IPS-11a (cell line): ENCODE data around the gene SLC39A13.

ENCODE experiments used
- H3K4me3 ChIP-seq: one replicate; pipeline ENCODE4 v1.5.1; 2013; ENCODE audit warnings: low read depth, low read length, control low read depth

Gene SLC39A13

DNA sequence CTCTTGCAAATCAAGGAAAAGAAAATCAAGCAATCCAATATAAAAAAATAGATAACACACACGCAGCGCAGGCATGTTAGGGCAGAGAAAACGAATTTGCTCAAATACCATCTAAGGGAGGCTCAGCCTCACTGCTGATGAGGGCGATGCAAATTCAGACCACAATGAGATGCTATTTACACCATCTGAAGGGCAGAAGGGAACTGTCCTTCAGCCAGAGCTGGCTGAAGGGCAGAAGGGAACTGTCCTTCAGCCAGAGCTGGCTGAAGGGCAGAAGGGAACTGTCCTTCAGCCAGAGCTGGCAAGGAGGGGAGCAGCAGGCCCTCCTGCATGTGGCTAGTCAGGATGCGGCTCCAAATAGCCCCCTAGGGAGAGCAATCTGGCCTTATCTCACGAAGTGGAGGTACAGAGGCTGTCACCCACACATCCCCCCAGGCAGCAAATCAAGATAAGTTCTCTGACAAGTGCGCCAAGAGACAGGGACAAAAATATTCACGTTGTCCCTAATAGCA lies 7.6 kb upstream of the SLC39A13 start:
- H3K4me3 ChIP-seq, result peak overlapping the region; percentile 30

DNA sequence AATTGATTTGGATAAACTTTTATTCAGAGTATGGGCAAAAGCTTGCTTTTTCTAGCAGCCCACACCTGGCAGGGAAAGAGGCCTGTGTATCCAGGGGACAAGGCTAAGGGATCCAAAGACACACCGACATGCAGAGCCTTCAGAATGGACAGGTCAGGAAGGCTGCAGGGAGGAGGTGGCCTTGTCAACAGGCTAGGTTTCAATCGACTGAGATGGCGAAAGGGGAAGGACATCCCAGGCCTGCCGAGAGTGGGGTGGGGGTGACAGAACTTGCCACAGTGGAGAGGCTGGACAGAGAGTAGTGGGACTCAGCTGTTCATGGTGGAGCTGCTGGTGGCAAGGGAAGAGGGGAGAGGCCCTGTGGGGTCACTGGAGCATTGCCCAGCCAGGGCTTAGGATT lies 5.3 kb upstream of the SLC39A13 start:
- no peak overlapping the region for H3K4me3 ChIP-seq

DNA sequence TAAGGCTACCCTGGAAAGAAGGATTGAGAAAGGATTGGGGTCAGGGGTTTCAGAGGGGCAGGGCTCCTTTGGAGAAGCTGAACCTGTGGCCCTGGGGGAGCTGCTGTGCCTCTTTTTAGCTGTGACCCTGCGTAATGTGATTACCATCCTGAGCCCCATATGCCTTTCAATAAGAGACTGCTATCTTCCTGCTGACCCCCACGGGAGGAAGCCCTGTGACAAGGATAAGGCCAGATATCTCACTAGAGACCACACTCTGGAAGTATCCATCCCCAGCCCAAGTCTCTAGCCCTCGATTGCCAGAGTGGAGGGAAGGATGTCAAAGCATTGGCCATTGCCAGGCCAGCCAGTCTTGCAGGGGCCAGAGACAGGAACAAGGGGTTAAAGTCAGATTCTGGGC lies 4.8 kb upstream of the SLC39A13 start:
- no peak overlapping the region for H3K4me3 ChIP-seq

DNA sequence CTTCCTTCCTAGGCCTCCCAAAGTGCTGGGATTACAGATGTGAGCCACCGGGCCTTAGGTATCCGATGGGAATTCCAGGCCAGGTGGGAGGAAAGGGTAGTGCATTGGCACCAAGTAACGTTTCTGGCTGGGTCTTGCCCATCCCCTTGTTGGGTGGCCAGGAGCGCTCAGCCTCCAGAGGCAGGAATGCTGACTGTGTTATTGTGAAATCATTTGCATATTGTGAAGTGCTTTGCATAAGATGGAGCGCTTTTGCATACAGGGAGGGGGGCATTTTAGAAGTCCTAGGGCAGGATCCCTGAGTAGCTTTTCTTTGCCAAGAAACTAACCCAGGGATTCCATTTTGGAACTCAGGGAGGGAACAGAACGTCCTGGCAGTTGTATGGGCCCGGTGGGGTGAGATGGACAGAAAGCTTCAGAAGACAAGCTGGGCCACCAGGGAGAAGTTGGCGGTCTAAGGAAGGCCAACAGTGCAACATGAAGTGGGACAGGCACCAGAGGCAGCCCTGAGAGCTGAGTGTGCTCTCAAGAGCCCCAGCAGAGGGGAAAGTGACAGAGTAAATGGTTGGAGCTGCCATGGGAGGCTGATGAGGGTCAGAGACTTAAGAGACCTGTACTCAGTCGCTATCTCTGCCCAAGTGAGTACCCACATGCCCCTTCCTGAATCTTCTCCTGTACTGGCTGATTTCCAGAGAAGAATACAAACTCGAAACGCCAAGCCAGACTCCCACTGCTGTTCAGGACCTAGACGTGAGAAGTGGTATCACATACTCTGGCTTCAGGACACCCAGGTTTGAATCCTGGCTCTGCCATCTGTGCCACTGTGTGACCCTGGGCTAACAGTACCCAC lies 1.3 kb upstream of the SLC39A13 start:
- H3K4me3 ChIP-seq, result peak overlapping the region; percentile 70

DNA sequence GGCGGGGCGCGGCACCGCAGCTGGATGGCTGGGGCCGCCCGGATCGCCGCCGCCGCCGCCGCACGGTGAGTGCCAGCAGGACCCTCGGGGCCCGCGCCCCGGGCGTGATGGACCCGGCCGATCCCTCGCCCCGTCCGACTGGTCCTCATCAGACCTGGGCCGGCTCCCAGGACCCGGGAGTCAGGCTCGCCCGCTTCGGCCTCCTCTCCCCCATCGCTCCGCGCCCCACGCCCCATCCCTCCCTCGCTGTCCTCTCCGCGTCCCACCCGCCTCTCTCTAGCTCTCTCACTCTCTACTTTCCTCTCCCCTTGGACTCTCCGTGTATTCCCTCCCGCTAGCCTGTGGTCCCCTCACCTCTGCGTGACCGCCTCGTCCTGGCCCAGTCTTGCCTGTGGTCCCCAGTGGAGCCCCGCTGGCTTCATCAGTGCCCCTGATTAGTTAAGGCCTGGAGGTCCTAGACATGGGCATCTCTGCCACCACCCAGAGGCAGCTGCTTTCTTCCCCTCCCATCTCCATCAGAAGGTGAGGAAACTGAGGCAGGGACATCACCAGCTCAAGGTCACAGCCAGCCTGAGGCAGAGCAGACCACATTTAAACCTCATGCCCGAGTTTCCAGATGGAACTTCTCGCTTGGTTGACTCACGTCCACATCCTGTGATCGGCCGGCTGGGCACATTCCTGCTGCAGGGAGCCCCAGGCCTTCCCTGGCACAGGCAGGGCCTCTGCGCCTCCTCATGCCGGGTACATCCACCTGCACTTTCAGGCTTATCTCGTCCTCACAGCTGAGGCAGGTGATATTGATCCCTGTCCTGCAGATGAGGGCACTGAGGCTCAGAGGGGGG lies 429 bp downstream of the SLC39A13 start:
- peak overlapping the region; percentile 74 for H3K4me3 ChIP-seq

DNA sequence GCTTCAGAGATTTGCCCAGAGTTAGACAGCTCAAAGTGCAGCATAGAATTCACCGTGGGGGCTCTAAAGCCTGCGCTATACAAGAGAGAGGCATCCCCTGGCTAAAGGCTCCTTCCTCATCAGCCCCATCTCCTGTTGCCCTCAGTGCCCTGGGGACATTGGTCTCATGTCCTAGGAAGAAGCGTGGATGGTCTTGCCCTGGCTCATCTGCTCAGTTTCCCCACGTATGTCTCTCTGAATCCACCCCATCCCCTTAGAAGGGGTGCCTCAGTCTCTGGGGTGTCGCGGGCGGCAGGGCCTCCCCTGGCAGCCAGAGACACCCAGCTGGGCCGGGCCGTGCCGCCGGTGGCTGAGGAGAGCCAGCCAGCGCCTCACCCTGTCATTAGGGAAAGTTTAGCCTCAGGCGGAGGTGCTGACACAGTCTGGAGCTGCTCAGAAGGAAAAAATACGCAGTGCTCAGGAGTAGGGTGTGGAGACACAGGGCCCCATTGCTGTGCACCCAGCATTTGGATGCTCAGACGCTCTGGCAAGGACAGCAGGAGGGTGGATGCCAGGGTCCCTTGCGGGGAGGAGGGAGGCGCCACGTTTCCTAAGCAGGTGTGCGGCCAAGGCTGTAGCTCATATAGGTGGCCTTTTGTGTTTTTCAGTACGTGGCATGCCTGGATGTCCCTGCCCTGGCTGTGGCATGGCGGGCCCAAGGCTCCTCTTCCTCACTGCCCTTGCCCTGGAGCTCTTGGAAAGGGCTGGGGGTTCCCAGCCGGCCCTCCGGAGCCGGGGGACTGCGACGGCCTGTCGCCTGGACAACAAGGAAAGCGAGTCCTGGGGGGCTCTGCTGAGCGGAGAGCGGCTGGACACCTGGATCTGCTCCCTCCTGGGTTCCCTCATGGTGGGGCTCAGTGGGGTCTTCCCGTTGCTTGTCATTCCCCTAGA lies 1.3 kb downstream of the SLC39A13 start:
- H3K4me3 ChIP-seq, result peak overlapping the region; percentile 74

DNA sequence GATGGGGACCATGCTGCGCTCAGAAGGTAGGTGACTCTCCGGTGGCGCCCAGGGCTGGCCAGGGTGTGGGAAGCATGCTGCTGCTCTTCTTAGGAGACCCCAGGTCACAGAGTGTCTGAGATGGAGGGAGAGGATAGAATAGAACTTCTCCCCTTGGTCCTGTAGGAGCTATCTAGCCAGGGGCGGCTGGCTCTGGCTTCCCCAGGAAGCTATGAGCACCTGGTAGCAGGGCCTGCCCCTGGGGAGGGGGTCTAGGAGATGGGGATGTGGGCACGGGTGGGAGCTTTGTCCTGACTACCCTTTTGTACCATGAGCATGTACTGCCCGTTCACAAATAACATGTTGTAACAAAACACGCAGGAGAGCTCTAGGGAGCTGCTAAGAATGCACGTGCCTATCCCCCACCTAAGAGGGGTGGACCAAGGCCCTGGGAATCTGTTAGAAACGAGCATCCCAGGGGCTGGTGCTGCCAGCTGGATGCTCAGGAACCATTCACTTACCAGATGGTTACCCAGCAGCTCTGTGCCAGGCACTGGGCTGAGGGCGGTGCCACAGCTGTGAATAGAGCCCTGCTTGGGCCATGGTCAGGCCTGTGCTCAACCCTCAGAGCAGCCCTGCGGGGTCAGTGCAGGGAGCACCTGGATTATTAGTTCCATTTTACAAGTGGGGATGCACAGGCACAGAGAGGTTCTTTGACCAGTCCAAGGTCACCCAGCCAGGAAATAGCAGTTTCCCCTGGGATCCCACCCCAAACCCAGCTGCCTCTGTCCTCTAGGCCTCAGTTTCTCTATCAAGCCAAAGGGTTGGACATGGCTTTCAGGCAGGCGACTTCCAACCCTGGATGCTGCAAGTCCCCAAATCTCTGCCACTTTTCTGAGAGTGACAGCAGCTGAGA lies 2.2 kb downstream of the SLC39A13 start:
- H3K4me3 ChIP-seq, result no peak overlapping the region

DNA sequence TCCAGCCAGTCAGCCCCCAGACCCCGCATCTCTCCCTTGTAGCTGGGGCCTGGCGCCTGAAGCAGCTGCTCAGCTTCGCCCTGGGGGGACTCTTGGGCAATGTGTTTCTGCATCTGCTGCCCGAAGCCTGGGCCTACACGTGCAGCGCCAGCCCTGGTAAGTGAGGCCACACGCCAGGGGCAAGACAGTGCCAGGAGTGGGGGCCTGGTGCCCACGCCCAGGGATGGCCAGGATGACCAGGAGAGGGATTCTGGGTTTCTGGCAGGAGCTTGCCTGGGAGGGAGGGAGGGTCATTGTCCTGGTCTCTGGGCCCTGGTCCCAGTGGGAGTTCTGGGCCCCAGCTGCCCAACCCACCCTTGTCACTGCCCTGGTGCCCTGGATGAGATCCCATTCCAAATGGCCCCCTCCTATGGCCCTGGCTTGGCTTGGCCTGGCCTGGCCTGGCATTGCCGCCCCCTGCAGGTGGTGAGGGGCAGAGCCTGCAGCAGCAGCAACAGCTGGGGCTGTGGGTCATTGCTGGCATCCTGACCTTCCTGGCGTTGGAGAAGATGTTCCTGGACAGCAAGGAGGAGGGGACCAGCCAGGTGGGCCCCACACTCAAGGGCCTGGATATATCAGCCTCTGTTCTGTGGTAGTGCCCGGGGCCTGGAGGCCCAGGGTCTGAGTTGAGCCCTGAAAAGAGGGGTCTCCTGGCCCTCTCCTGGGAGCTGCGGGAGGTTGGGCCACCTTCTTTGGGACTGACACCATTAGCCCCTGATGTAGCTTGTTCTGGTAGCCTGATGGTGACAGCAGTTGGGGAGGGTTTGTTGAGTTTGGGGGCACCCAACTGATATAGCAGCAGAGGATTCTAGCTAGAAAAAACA lies 3.7 kb downstream of the SLC39A13 start:
- H3K4me3 ChIP-seq, result no peak overlapping the region

DNA sequence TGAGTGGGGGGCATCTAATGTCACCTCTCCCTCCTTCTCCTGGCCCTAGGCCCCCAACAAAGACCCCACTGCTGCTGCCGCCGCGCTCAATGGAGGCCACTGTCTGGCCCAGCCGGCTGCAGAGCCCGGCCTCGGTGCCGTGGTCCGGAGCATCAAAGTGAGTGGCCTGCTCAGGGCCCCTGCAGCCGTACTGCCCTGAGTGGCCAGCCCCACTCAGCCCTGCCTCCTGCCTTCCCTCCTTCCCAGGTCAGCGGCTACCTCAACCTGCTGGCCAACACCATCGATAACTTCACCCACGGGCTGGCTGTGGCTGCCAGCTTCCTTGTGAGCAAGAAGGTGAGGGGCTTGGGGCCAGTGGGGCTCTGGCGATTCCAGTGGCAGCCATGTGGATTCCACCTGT lies 5.0 kb downstream of the SLC39A13 start:
- no peak overlapping the region for H3K4me3 ChIP-seq

DNA sequence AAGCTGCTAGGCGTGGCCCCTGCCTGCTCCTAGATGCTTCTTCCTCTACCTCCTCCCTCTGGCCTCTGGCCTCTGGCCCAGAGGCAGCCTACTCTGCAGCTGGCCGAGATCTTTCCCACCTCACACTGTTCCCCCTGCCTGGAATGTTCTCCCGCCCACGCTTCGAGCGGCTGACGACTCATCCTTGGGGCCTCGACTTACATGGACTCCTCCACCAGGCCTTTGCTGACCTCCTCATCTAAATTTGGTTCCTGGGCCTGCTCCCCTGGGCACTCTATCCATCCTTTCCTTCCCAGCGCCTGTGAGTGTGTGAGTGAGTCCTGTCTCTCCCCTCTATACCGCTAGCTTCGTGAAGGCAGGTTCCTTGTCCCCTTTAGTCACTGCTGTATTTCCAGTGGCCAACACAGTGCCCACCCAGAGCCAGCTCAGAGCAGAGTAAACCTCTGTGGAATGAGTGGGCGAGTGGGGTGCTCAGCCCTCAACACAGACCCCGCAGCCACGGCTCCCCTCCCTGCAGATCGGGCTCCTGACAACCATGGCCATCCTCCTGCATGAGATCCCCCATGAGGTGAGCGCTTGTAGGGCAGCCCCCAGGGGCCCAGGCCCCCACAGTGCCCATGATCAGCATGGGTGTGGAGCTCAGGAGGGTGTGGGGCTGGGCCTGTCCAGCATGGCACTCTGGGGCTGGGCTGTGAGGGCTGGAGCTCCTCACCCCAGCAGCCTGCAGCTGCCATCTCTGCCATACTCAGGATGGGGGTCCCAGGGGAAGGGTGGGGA lies 5.7 kb downstream of the SLC39A13 start:
- no peak overlapping the region for H3K4me3 ChIP-seq

DNA sequence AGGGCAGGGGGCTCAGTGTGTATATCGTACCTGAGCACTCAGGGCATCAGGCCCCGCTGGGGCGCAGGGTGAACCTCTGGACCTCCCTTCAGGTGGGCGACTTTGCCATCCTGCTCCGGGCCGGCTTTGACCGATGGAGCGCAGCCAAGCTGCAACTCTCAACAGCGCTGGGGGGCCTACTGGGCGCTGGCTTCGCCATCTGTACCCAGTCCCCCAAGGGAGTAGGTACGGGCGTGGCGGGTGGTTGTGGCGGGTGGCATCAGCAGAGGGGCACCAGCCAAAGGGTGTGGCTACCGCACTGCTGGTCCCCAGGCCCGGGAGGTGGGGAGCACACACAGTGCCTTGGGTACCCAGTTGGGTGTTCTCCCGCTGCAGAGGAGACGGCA lies 6.3 kb downstream of the SLC39A13 start:
- no peak overlapping the region for H3K4me3 ChIP-seq

DNA sequence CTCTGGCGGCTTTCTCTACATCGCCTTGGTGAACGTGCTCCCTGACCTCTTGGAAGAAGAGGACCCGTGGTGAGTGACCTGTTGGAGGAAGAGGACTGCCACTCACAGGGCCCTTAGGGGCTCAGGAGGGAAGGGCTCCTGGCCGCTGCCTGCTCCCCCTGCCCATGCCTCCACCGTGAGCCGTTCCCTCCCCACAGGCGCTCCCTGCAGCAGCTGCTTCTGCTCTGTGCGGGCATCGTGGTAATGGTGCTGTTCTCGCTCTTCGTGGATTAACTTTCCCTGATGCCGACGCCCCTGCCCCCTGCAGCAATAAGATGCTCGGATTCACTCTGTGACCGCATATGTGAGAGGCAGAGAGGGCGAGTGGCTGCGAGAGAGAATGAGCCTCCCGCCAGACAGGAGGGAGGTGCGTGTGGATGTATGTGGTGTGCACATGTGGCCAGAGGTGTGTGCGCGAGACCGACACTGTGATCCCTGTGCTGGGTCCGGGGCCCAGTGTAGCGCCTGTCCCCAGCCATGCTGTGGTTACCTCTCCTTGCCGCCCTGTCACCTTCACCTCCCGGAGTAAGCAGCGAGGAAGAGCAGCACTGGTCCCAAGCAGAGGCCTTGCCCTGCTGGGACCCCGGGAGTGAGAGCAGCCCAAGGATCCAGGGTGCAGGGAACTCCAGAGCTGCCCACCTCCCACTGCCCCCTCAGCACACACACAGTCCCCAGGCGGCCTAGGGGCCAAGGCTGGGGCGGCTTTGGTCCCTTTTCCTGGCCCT lies 6.9 kb downstream of the SLC39A13 start:
- no peak overlapping the region for H3K4me3 ChIP-seq

DNA sequence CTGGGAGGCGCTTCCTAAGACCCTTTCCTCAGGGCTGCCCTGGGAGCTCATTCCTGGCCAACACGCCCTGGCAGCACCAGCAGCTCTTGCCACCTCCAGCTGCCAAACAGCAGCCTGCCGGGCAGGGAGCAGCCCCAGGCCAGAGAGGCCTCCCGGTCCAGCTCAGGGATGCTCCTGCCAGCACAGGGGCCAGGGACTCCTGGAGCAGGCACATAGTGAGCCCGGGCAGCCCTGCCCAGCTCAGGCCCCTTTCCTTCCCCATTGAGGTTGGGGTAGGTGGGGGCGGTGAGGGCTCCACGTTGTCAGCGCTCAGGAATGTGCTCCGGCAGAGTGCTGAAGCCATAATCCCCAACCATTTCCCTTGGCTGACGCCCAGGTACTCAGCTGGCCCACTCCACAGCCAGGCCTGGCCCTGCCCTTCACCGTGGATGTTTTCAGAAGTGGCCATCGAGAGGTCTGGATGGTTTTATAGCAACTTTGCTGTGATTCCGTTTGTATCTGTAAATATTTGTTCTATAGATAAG lies 7.6 kb downstream of the SLC39A13 start:
- H3K4me3 ChIP-seq, result no peak overlapping the region

DNA sequence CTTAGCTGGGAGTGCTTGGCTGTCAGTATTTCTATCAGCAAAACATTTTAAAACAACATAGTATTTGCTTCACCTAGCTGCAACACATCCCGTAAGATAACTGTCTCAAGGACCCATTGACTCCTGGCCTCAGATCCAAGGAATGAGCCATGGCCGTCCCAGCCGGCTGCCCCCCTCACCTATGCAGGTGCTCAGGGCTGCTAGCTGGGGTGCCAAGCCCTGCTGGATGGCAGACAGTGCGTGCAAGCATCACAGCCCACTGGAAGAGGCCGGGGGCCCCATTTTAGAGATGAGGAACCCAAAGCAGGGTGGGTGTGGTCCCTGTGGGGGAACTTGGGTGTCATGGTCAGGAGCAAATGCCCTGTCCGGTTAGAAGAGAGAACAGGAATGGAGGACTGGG lies 9.3 kb downstream of the SLC39A13 start:
- no peak overlapping the region for H3K4me3 ChIP-seq

DNA sequence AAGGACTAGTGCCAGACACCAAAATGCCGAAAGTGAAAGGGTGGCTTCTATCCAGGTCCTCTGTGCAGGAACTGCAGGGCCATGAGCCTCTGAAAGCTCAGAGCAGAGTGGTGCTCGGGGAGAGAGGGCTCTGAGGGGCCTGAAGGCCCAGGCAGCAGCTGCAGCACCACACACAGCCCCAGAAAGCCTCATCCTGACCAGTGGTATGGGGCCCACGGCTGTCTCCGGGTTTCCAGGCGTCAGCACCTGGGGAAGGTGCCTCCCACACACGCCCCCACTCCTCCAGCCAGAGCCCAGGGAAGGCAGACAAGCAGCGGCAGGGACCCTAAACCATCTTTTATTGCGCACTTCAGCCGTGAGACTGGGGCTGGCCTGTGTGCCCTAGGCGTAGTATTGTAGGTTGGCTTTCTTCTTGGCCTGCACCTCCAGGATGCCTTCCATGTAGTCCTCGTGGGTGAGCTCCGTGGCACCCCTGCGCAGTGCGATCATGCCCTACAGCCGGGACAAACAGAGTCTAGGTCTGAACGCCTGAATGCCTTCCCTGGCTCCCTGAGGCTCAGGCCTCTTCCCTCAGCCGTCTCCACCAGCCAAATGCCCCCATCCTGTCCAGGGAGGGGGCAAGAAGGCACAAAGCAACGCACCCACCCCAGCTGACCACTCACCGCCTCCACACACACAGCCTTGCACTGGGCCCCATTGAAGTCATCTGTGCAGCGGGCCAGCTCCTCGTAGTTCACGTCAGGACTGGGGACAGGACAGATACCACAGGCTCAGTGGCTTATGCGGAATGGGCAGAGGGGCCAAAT lies 10.3 kb downstream of the SLC39A13 start:
- no peak overlapping the region for H3K4me3 ChIP-seq

DNA sequence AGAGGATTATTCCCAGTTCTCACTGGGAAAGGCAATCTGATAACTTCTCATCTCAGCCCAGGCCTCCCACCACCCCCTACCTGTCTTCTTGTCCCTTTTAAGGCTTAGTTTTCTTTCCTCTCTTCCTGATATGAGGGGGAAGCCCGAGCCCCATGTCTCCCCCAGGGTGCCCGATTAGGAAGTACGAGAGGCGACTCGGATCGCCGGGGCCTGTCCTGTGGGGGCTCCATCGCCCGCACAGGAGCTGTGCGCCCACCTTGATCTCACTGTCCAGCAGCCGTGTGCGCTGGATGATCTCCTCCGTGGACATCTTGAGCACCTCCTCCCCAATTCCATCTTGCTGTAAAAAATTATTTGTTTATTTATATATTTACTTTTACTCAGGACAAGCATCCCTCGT lies 17.2 kb downstream of the SLC39A13 start:
- peak overlapping the region; percentile 86 for H3K4me3 ChIP-seq
